Suprapubic skin (tissue), 4 donors: ENCODE data around the gene OSM. TPM values are rescaled to one million over a fixed set of nuclear protein-coding genes. Genes with fewer than 3 reads are reported as not detected.

Source experiments
- DNase-seq, 2 donors: peaks; one replicate each; pipeline ENCODE4 v3.0.0-alpha.2; 2019; ENCODE audit warnings: low spot score in 2 of 2
- H3K27ac ChIP-seq: fragments of 200-600 bp; sonication (generic); one replicate; pipeline ENCODE4 v1.5.1; 2019
- H3K27me3 ChIP-seq: fragments of 200-600 bp; sonication (generic); one replicate; pipeline ENCODE4 v1.5.1; 2019
- H3K36me3 ChIP-seq: fragments of 200-600 bp; sonication (generic); one replicate; pipeline ENCODE4 v1.5.1; 2019
- H3K4me1 ChIP-seq: fragments of 200-600 bp; sonication (generic); one replicate; pipeline ENCODE4 v1.5.1; 2019
- H3K4me3 ChIP-seq: fragments of 200-600 bp; sonication (generic); one replicate; pipeline ENCODE4 v1.5.1; 2019; ENCODE audit warnings: mild to moderate bottlenecking
- H3K9me3 ChIP-seq: fragments of 200-600 bp; sonication (generic); one replicate; pipeline ENCODE4 v1.5.1; 2019
- EP300 ChIP-seq: sonication (generic); formaldehyde crosslinking; IDR thresholded peaks from one replicate; pipeline ENCODE4 v1.6.1; 2017; ENCODE audit warnings: antibody characterized with exemption
- POLR2A ChIP-seq, 2 donors: fragments of 450-650 bp; IDR thresholded peaks; one replicate each; pipeline ENCODE4 v1.6.1; 2017; ENCODE audit warnings: antibody characterized with exemption in 2 of 2, mild to moderate bottlenecking in 2 of 2, moderate library complexity in 2 of 2
- POLR2AphosphoS5 ChIP-seq, 3 donors: sonication (generic); formaldehyde crosslinking; IDR thresholded peaks; one replicate each; pipeline ENCODE4 v1.6.1; 2017; ENCODE audit warnings: antibody characterized with exemption in 3 of 3
- WGBS: methylation state at CpG from one replicate; pipeline ENCODE4 v1.1.5; 2018; 5-methylcytosine and 5-hydroxymethylcytosine counted together
- total RNA-seq, 4 donors: library from RNA; depleted of rRNA; stranded (reverse); fragments of >200 nt; gene quantifications; one replicate each; pipeline ENCODE4 v1.1.0, GENCODE V29; 2016
- TF ChIP-seq, protein P1 (sequence below), 2 donors: fragments of 200-600 bp in 1 of 2; fragments of 450-650 bp in 1 of 2; sonication (generic) in 1 of 2; IDR thresholded peaks; one replicate each; pipeline ENCODE4 v1.5.1; 2016 to 2019; ENCODE audit warnings: antibody characterized with exemption in 2 of 2, mild to moderate bottlenecking in 1 of 2, moderate library complexity in 1 of 2

OSM gene
- total RNA-seq, 4 donors from 2014 or later = 0.34 TPM; not detected in 3

- H3K4me3 ChIP-seq = no peak overlapping the region
- no peaks in the 10 kb centered on the region for H3K27me3 ChIP-seq
- 58% methylated on average over 5 of the region's 5 CpGs for WGBS
- no peak for DNase-seq
- no peaks in the 10 kb centered on the region for H3K9me3 ChIP-seq
- peaks cover 91% of the 10 kb centered on the region for H3K4me1 ChIP-seq
- TF ChIP-seq, protein P1, sequence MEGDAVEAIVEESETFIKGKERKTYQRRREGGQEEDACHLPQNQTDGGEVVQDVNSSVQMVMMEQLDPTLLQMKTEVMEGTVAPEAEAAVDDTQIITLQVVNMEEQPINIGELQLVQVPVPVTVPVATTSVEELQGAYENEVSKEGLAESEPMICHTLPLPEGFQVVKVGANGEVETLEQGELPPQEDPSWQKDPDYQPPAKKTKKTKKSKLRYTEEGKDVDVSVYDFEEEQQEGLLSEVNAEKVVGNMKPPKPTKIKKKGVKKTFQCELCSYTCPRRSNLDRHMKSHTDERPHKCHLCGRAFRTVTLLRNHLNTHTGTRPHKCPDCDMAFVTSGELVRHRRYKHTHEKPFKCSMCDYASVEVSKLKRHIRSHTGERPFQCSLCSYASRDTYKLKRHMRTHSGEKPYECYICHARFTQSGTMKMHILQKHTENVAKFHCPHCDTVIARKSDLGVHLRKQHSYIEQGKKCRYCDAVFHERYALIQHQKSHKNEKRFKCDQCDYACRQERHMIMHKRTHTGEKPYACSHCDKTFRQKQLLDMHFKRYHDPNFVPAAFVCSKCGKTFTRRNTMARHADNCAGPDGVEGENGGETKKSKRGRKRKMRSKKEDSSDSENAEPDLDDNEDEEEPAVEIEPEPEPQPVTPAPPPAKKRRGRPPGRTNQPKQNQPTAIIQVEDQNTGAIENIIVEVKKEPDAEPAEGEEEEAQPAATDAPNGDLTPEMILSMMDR (IDR thresholded peaks at IDR 0.05) = no peak
- TF ChIP-seq EP300 = no peak
- no peak for TF ChIP-seq POLR2AphosphoS5 (IDR thresholded peaks at IDR 0.05)
- TF ChIP-seq POLR2A (IDR thresholded peaks at IDR 0.05) = no peak
- peak overlapping the region; percentile 87 for H3K27ac ChIP-seq
- H3K36me3 ChIP-seq = peaks cover 31% of the 10 kb centered on the region
Observed at GRCh38 chr22:30302810-30303138, 36.1 kb upstream of the OSM start.

GRCh38 chr22:30301995-30302809, 35.6 kb upstream of the OSM start:
- H3K27ac ChIP-seq = peak overlapping the region; percentile 87
- H3K4me1 ChIP-seq = peaks cover 91% of the 10 kb centered on the region
- 44% methylated on average over 3 of the region's 9 CpGs for WGBS
- H3K9me3 ChIP-seq = no peaks in the 10 kb centered on the region
- peak in 2 of 3 donors; percentile 3 to 20 for TF ChIP-seq POLR2AphosphoS5 (IDR thresholded peaks at IDR 0.05)
- TF ChIP-seq, protein P1 (IDR thresholded peaks at IDR 0.05) = no peak
- H3K36me3 ChIP-seq = peaks cover 37% of the 10 kb centered on the region
- no peaks in the 10 kb centered on the region for H3K27me3 ChIP-seq
- no peak for DNase-seq
- H3K4me3 ChIP-seq = peak overlapping the region; percentile 2

DNA sequence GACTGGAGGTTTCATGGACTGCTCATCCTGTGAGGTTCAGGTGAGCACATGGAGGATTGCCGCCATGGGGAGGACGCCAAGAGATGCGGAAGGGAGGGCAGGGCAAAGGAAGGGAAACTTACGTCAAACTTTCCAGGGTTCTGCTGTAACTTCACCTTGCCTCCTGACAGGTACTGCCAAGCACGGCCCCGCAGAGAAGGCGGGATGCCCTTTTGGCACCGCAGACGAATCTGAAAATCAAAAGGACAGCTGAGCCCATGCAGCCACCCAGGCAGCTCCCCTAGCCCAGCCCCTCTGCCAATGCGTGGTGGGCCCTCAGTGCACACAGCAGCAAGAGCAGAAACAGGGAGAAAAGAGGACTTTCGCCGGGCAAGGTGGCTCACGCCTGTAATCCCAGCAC, 32.7 kb upstream of the OSM start:
- TF ChIP-seq, protein P1 (IDR thresholded peaks at IDR 0.05) = no peak
- TF ChIP-seq EP300 (no peak), POLR2A (IDR thresholded peaks at IDR 0.05) (no peak), POLR2AphosphoS5 (IDR thresholded peaks at IDR 0.05) (no peak)
- Histone ChIP-seq H3K9me3 (no peaks in the 10 kb centered on the region), H3K36me3 (peaks cover 65% of the 10 kb centered on the region), H3K27ac (peak overlapping the region; percentile 68), H3K27me3 (no peaks in the 10 kb centered on the region), H3K4me1 (peaks cover 80% of the 10 kb centered on the region), H3K4me3 (no peak overlapping the region)
- no peak for DNase-seq
- WGBS = 86% methylated on average over 13 of the region's 13 CpGs

DNA sequence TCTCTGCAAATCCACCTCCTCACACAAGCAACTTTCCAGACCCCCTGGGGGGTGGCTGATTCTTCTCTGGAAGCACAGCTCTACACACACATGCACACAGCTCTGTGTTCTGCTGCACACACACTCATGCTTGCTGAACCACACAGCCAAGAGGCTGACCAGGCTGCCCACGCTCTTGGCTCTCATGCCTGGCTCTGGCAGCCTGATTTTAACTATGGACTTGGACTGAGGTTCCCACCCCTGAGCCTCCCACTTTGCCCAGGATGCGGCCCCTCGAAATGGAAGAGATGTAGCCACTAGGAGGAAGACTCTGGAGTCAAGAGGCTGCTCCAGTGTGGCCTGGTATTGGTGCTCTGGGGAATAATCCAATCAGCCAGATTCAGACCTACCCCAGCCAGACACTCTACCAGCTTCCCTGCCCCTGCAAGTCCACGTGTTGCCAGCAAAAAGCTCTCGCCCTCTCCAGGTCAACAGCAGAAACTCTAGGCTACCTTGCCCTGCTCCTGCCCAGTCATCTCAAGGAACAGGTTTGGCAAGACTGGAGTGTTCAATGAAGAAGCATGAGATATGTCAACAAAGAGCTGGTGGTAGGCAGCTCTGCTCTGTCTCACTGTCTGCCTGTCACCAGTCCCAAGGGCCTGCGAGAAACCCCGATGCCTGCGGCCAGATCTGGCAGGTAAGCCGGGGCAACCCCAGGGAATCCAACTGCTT, 31.5 kb upstream of the OSM start:
- DNase-seq = no peak
- Histone ChIP-seq H3K4me1 (peaks cover 80% of the 10 kb centered on the region), H3K36me3 (peaks cover 76% of the 10 kb centered on the region), H3K27me3 (no peaks in the 10 kb centered on the region), H3K27ac (peak overlapping the region; percentile 68), H3K4me3 (no peak overlapping the region), H3K9me3 (no peaks in the 10 kb centered on the region)
- TF ChIP-seq EP300 = no peak
- no peak for TF ChIP-seq POLR2AphosphoS5 (IDR thresholded peaks at IDR 0.05)
- TF ChIP-seq, protein P1 (IDR thresholded peaks at IDR 0.05) = no peak
- TF ChIP-seq POLR2A (IDR thresholded peaks at IDR 0.05) = no peak
- WGBS = 73% methylated on average over 5 of the region's 9 CpGs

DNA sequence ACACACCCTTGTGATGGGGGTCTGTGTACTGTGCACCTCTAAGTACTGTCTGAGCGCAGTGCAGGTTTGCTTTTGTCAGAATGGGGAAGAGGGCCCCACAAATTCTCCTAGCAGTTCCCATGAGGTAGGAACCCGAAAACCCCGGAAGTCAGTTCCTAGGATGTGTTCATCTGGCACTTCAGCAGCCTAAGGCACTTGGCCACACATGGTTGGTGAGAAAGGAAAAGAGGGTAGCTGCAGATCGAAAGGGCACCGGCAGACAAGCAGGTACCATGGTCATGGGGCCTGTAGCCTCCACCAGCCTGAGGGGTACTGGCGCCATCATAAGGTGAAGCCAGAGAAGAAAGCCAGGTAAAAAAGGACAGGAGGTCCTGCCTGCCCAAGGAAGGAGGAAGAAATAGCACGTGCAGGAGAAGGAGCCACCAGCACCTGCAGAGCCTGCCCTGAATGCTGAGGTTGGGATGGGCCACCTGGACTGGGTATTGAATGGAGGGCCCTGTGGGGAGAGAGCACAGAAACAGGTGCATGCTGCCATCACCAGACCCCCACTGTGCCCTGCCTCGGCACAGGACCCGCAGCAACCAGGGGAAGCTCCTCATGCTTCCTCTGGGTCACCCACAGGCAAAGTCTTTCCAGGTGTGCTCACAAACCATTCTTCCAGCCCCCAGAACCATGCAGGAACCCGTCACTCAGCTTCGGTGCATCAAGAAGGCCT, 30.8 kb upstream of the OSM start:
- peaks cover 84% of the 10 kb centered on the region for H3K36me3 ChIP-seq
- peak overlapping the region; percentile 68 for H3K27ac ChIP-seq
- H3K4me1 ChIP-seq = peaks cover 80% of the 10 kb centered on the region
- no peaks in the 10 kb centered on the region for H3K27me3 ChIP-seq
- WGBS = 79% methylated on average over 11 of the region's 11 CpGs
- no peak overlapping the region for H3K4me3 ChIP-seq
- TF ChIP-seq, protein P1 (IDR thresholded peaks at IDR 0.05) = no peak
- TF ChIP-seq EP300 = no peak
- no peak for TF ChIP-seq POLR2A (IDR thresholded peaks at IDR 0.05)
- TF ChIP-seq POLR2AphosphoS5 (IDR thresholded peaks at IDR 0.05) = no peak
- H3K9me3 ChIP-seq = no peaks in the 10 kb centered on the region
- DNase-seq = no peak
